Cerebellar nuclear complex (tissue), 1 donor: ENCODE data around the gene BRME1.
"Not testable (repeated sequence)": the region's sequence is repeated elsewhere in the genome, so short reads cannot be mapped to it uniquely, and the experiment has no call there.

Experiments
- DNase-seq, 2 experiments: peaks; one replicate each; lab custom pipeline; 2025; lab: John Stamatoyannopoulos, UW

BRME1 gene

GRCh38 chr19:13865571-13866462 lies 40.1 kb downstream of the BRME1 start:
- peak in 1 of 2 experiments; percentile 8 for DNase-seq

- no peak for DNase-seq
Observed at GRCh38 chr19:13864667-13865570, 41.0 kb downstream of the BRME1 start.

GRCh38 chr19:13864046-13864666 lies 41.8 kb downstream of the BRME1 start:
- DNase-seq = no peak

GRCh38 chr19:13861714-13862531 lies 44.0 kb downstream of the BRME1 start:
- peak in 1 of 2 experiments; percentile 44 for DNase-seq

GRCh38 chr19:13861392-13861713 lies 44.6 kb downstream of the BRME1 start:
- no peak for DNase-seq

- no peak for DNase-seq
Observed at GRCh38 chr19:13860679-13861391, 45.1 kb downstream of the BRME1 start.

GRCh38 chr19:13859361-13859880 lies 46.5 kb downstream of the BRME1 start:
- no peak for DNase-seq

- DNase-seq = no peak
Observed at GRCh38 chr19:13856497-13856896, 49.4 kb downstream of the BRME1 start.

- DNase-seq = not testable (repeated sequence)
Observed at GRCh38 chr19:13852171-13852707, 53.7 kb downstream of the BRME1 start.

- DNase-seq = not testable (repeated sequence)
Observed at GRCh38 chr19:13851734-13852114, 54.2 kb downstream of the BRME1 start.

GRCh38 chr19:13850910-13851733 lies 54.8 kb downstream of the BRME1 start:
- no peak for DNase-seq

GRCh38 chr19:13849991-13850909 lies 55.7 kb downstream of the BRME1 start:
- no peak for DNase-seq

GRCh38 chr19:13848798-13849676 lies 56.9 kb downstream of the BRME1 start:
- no peak for DNase-seq

GRCh38 chr19:13848340-13848677 lies 57.6 kb downstream of the BRME1 start:
- DNase-seq = no peak

GRCh38 chr19:13847407-13848339 lies 58.2 kb downstream of the BRME1 start:
- no peak for DNase-seq
